IPS-NIHi11 (cell line): ENCODE data around the gene PRRC2C.

Source experiments
- DNase-seq: peaks from one replicate; pipeline ENCODE4 v3.0.0; 2012; ENCODE audit warnings: mixed read lengths, low spot score

Gene PRRC2C

GRCh38 chr1:171636141-171636540 lies 150.8 kb downstream of the PRRC2C start:
- peak; percentile 55 for DNase-seq

- DNase-seq, result no peak
Measured at GRCh38 chr1:171637928-171638576, 152.7 kb downstream of the PRRC2C start.

- no peak for DNase-seq
Measured at GRCh38 chr1:171640225-171640624, 154.9 kb downstream of the PRRC2C start.

- DNase-seq, result peak; percentile 35
Measured at GRCh38 chr1:171641076-171641864, 155.9 kb downstream of the PRRC2C start.

- DNase-seq, result no peak
Measured at GRCh38 chr1:171642197-171642596, 156.9 kb downstream of the PRRC2C start.
